Right atrium auricular region (tissue), 2 donors: ENCODE results near the gene OR52R1. TPM values are rescaled to one million over a fixed set of nuclear protein-coding genes. Genes with fewer than 3 reads are reported as not detected.

Source experiments
- DNase-seq: peaks from one replicate; pipeline ENCODE4 v3.0.0-alpha.2; 2019; ENCODE audit warnings: low spot score
- H3K27ac ChIP-seq, 2 donors: fragments of 200-600 bp; sonication (generic); 1 replicate in 1 of 2; 2 replicates in 1 of 2; pipeline ENCODE4 v1.5.1; 2016 to 2019
- H3K27me3 ChIP-seq, 2 donors: fragments of 200-600 bp; sonication (generic); one replicate each; pipeline versions ENCODE4 v1.5.1 to v1.6.0; 2017 to 2019
- H3K36me3 ChIP-seq: fragments of 200-600 bp; sonication (generic); one replicate; pipeline ENCODE4 v1.5.1; 2016
- H3K4me1 ChIP-seq, 2 donors: fragments of 200-600 bp; sonication (generic); one replicate each; pipeline versions ENCODE4 v1.5.1 to v1.6.0; 2017 to 2019
- H3K4me3 ChIP-seq, 2 donors: fragments of 200-600 bp; sonication (generic); 1 replicate in 1 of 2; 2 replicates in 1 of 2; pipeline ENCODE4 v1.5.1; 2017 to 2019; ENCODE audit warnings: mild to moderate bottlenecking in 1 of 2, moderate library complexity in 1 of 2
- H3K9me3 ChIP-seq, 2 donors: fragments of 200-600 bp; sonication (generic); one replicate each; pipeline ENCODE4 v1.5.1; 2019
- total RNA-seq, 2 donors: library from RNA; depleted of rRNA; stranded (reverse); fragments of >200 nt; gene quantifications; one replicate each; pipeline ENCODE4 v1.1.0, GENCODE V29; 2016
- TF ChIP-seq, protein P1 (sequence below), 2 donors: fragments of 200-600 bp; sonication (generic); IDR thresholded peaks; one replicate each; pipeline ENCODE4 v1.5.1; 2019; ENCODE audit warnings: antibody characterized with exemption in 2 of 2

OR52R1 gene
- total RNA-seq, 2 donors from 2014 or later: not detected

DNA sequence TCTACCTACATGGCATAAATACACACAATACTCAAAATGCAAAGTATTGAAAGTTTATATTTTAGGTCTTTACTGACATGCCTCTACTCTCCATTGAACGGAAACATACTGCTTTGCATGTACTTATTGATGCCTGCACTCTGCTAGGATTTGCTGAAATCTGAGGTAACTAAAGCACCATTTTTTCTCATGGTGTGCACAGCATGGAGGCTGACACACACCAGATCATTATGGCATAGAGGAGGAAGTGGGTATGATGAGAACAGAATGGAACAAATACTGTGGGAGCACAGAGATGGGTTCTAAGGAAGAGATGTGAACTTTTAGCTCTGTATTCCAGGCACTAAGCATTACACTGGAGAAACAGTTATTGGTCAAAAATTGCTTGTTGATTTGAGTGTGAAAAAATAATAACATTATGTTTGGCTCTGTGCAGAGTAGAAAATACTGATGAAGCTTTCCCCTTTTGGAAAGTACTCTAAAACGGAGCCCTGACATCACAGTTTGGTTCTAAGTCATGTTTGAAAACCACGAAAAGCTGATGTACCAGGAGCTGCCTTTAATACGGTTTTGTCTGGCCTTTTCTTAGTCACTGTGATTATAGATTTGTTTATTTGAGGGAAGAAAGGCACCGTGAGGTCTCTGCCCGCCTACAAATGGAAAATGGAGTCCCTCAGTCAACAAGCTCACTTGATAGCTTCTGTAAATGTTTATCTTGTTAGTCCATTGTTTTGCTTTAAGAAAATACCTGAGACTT, 5.6 kb downstream of the OR52R1 start:
- H3K4me1 ChIP-seq: no peaks in the 10 kb centered on the region
- no peak overlapping the region for H3K27ac ChIP-seq
- no peaks in the 10 kb centered on the region for H3K27me3 ChIP-seq
- H3K4me3 ChIP-seq: no peak overlapping the region
- DNase-seq: no peak
- TF ChIP-seq, protein P1, sequence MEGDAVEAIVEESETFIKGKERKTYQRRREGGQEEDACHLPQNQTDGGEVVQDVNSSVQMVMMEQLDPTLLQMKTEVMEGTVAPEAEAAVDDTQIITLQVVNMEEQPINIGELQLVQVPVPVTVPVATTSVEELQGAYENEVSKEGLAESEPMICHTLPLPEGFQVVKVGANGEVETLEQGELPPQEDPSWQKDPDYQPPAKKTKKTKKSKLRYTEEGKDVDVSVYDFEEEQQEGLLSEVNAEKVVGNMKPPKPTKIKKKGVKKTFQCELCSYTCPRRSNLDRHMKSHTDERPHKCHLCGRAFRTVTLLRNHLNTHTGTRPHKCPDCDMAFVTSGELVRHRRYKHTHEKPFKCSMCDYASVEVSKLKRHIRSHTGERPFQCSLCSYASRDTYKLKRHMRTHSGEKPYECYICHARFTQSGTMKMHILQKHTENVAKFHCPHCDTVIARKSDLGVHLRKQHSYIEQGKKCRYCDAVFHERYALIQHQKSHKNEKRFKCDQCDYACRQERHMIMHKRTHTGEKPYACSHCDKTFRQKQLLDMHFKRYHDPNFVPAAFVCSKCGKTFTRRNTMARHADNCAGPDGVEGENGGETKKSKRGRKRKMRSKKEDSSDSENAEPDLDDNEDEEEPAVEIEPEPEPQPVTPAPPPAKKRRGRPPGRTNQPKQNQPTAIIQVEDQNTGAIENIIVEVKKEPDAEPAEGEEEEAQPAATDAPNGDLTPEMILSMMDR (IDR thresholded peaks at IDR 0.05): no peak
- no peaks in the 10 kb centered on the region for H3K9me3 ChIP-seq
- H3K36me3 ChIP-seq: no peaks in the 10 kb centered on the region

DNA sequence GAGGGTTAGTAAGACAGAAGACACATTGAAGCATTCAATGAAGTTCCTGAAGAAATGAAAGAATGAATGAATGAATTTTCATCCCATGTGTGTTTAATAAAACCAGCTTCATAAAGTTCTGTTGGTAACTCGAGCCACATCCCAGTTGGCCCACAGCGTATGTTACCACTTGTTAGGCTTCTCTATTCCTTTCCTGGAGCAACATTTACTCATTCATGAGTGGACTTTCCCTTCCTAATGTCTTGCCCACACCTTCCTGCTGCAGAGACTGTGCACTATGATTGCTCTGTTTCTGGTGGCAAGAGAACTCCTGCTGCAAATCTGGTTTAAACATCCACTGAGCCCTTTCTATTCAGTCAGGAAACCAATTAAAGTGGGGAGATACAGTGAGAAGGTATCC, 7.0 kb downstream of the OR52R1 start:
- Histone ChIP-seq H3K27me3 (no peaks in the 10 kb centered on the region), H3K9me3 (no peaks in the 10 kb centered on the region), H3K27ac (no peak overlapping the region), H3K36me3 (no peaks in the 10 kb centered on the region), H3K4me1 (no peaks in the 10 kb centered on the region), H3K4me3 (no peak overlapping the region)
- DNase-seq: no peak
- TF ChIP-seq, protein P1 (IDR thresholded peaks at IDR 0.05): no peak

- H3K36me3 ChIP-seq: no peaks in the 10 kb centered on the region
- no peak for DNase-seq
- TF ChIP-seq, protein P1 (IDR thresholded peaks at IDR 0.05): no peak
- H3K9me3 ChIP-seq: no peaks in the 10 kb centered on the region
- H3K4me1 ChIP-seq: no peaks in the 10 kb centered on the region
- H3K27me3 ChIP-seq: no peaks in the 10 kb centered on the region
- no peak overlapping the region for H3K27ac ChIP-seq
- no peak overlapping the region for H3K4me3 ChIP-seq
Measured at GRCh38 chr11:4782454-4782853, 21.7 kb downstream of the OR52R1 start.

DNA sequence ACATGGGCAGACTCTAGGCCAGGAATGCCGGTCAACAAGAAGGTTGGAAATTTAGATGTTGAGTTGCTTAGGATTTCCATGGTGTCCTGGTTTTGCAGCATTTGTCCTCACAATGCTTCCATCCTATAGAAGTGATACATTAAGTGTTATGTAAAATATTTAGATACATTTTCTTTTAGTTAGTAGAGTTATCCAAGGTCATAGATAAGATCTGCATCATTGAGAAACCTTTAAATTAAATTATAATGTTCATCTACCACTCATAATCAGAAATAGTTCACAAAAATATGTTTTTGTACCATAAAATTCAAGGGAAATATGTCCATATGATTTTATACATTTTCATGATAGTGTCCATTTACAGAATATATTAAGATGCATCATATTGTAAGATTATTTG, 34.3 kb downstream of the OR52R1 start, which contains the start of gene OR51F1:
Gene OR51F1, minus strand, starts transcription at position 101 of the 400 bp plus-strand sequence. Its CDS starts 0 bp downstream, at position 101.
- TF ChIP-seq, protein P1 (IDR thresholded peaks at IDR 0.05): no peak
- Histone ChIP-seq H3K9me3 (no peaks in the 10 kb centered on the region), H3K27me3 (no peaks in the 10 kb centered on the region), H3K4me3 (no peak within 1 kb of the TSS), H3K27ac (no peak within 1 kb of the TSS), H3K36me3 (no peaks in the 10 kb centered on the region), H3K4me1 (no peaks in the 10 kb centered on the region)
- no peak for DNase-seq

DNA sequence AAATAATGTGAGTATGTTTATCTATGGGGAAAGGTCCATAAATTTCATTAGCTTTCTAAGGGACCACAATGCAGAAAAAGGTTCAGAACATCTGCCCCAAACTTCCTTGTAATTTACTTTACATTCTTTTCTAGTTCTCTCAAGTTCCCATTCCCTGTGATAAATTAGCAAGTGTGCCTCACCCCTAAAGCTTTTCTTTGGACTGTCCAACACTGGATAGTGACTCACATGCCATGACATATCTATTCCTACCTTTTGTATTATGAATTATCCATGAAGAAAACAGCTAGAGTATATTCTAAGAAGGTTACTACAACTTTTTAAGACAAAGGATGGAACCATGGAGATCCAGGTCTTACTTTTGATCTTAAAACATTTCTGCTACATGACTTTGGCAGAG, 36.1 kb downstream of the OR52R1 start:
- DNase-seq: no peak
- Histone ChIP-seq H3K4me1 (no peaks in the 10 kb centered on the region), H3K36me3 (no peaks in the 10 kb centered on the region), H3K4me3 (no peak overlapping the region), H3K9me3 (no peaks in the 10 kb centered on the region), H3K27me3 (no peaks in the 10 kb centered on the region), H3K27ac (no peak overlapping the region)
- TF ChIP-seq, protein P1 (IDR thresholded peaks at IDR 0.05): no peak
